GM12874 (cell line): ENCODE measurements around the gene LMBRD1.

Experiments
- CTCF ChIP-seq: IDR thresholded peaks from 2 replicates; pipeline ENCODE4 v1.5.1; 2011; ENCODE audit warnings: low read depth, mild to moderate bottlenecking, control low read depth, low read length, moderate library complexity; ENCODE audit not compliant: insufficient read depth

Gene LMBRD1

DNA sequence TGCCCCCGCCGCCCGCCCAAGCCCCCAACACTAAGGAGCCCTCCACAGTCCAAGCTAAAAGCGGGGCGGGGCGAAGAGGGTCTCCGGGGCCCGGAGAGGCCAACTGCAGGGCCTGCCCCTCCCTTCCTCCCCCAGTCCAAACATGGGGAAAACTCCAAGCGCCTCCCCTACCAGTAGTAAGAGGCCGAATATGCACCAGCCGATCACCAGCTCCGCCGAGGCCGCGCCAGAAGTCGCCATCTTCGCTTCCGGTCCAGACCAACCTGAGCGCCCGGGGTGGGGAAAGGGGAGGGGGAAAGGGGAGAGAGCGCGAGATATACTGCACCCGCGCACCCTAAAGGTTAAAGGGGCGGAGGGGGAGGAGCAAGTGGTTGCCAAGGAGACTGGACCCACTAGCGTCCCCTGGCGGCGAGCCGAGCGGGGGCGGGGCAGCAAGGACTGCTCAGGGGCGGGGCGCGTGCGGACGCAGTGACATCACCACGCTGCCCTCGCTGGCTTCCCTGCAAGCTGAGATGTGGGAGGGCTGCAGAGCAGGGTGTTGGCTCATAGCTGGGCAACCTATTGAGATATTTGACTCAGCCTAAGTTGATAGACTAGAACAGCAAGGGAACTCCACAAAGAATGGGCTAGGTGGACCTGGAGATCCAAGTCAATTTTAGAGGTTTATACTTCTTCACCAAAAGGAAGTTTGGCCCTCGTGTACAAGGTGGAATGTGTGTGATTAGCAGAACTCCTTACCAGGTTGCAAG is at the start of gene LMBRD1:
LMBRD1 (minus strand) TSS at position 369 of the 749 bp plus-strand sequence; CDS start at position 240, 129 bp downstream.
- TF ChIP-seq CTCF, result peak; percentile 100

DNA sequence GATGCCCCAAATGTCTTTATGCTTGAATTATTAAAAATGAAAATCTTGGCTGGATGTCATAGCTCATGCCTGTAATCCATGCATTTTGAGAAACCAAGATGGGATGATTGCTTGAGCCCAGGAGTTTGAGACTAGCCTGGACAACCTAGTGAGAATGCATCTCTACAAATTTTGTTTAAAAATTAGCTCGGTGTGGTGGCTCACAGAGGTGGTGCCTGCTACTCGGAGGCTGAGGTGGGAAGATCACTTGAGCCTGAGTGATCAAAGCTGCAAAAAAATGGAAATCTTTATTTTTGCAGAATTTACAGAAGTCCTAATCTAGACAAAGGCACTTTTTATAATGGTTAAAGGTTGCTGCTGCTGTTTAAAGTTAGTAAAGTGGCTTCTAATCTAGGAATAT is 49.5 kb upstream of the LMBRD1 start:
- no peak for TF ChIP-seq CTCF

DNA sequence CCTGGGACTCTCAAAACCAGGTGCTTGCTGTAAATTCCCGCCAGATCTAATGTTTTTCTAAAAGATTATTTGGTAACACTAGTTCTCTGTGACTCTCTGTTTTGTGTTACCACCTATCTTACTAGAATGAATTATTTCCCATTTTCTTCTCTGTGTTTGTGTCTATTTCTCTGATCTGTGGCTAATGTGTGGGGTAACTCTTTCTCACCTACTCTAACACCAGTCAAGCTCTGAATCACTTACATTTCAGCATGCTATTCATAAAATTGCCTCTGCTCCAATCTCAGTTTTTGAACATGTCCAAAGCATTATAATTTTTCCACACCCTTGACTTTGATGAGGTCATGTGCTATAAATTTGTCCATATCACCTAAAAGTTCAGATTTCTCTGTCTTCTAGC is 46.4 kb upstream of the LMBRD1 start:
- TF ChIP-seq CTCF, result no peak

- TF ChIP-seq CTCF, result no peak
Measured at GRCh38 chr6:69841862-69842261, 45.1 kb upstream of the LMBRD1 start.

DNA sequence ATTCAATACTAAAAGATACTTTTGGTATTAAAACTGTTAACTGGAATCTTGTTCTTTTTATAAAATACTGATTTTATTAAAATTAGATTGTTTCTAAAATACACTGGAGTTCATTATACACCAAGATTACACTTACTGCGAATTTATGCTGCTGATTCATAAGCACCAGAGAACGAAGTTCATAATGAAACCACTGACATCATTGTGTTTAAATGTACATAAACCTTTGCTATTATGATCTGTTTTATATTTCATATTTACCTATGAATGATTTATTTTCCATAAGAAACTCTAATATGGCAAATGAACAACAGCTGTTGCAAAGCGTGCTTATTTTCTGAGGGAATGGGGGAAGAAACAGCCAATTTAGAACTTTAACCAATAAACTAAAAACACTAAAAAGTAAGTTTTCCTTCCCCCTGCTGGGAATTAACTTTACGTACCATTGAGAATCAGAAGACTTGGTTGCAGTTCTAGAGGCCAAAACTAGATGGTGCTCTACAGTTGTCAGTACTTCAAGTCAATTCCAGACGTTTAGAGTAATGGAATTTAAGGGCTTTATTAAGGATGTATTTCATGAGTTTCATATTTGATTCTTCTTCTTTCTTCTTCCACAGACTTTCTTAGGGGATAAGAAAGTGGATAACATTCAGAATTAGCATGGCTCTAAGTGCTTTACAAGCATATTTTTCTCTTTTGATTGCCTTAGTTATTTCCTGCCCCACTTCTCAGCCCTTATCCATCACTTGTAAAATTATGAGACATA is 38.8 kb upstream of the LMBRD1 start:
- TF ChIP-seq CTCF, result peak; percentile 63

DNA sequence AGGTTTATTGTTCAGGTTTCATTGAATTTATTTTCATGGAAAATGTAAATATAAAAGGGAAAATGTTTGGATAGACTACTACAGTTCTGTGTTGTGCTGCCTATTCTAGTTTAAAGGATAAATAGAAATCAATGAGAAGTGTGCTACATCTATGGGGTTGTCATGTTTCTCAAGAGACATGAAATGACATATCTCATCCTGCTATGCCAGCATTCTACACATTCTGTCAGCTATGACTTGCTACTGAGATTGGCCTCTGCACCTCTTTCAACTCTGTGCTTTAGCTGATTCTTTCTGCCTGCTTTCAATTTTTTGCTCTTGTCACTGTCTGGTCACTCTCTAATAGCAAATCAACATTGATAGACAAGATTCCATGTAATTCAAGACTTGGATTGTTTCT is 35.7 kb upstream of the LMBRD1 start:
- TF ChIP-seq CTCF, result no peak

DNA sequence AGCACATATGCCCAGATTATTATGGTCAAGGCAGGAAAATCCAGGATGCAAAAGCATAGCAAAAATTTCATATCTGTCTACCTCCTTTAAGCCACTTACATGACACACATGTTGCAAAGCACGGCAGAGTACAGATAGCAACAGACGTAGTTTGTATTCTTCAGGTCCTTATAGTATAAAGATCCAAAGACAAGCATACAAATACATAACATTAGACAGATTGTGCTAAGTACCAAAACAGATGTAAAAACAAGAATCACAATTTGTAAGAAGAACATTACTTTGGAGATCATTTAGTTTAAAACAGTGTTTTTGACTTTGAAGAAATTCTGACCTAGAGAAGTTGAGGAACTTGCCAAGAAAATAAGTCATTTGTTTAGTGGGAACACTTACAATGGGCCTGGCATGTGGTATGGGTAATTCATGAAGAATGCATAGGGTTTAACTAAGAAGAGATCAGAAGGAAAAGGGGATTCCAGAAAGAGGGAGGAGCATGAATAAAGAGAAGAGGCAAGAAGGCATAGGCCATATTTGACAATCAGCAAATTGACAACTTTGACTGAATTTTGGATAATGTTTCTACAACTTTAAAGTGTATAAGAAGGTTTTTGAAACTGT is 30.6 kb upstream of the LMBRD1 start:
- no peak for TF ChIP-seq CTCF
